GM19467 (cell line): ENCODE measurements around the gene GAREM2.

ENCODE experiments used
- ATAC-seq: cut with Tn5 transposase; IDR thresholded peaks from one replicate; pipeline ENCODE4 v1.9.1; 2021; ENCODE audit warnings: mild to moderate bottlenecking, moderate library complexity; ENCODE audit not compliant: unreplicated experiment

GAREM2 gene

GRCh38 chr2:26169226-26169625, 3.7 kb upstream of the GAREM2 start:
- ATAC-seq, result no peak

- no peak for ATAC-seq
Measured at GRCh38 chr2:26169681-26170414, 3.0 kb upstream of the GAREM2 start.

- ATAC-seq, result no peak
Measured at GRCh38 chr2:26170795-26171194, 2.1 kb upstream of the GAREM2 start.

- ATAC-seq, result no peak
Measured at GRCh38 chr2:26172189-26172870, 558 bp upstream of the GAREM2 start.

- ATAC-seq, result no peak
Measured at GRCh38 chr2:26173776-26174482, 1.0 kb downstream of the GAREM2 start.

GRCh38 chr2:26174691-26175465, 2.0 kb downstream of the GAREM2 start:
- no peak for ATAC-seq

GRCh38 chr2:26175466-26176278, 2.8 kb downstream of the GAREM2 start:
- no peak for ATAC-seq

GRCh38 chr2:26176279-26176615, 3.4 kb downstream of the GAREM2 start:
- ATAC-seq, result no peak

- no peak for ATAC-seq
Measured at GRCh38 chr2:26177122-26177521, 4.2 kb downstream of the GAREM2 start.

GRCh38 chr2:26178246-26178645, 5.4 kb downstream of the GAREM2 start:
- no peak for ATAC-seq

GRCh38 chr2:26178746-26179436, 6.0 kb downstream of the GAREM2 start:
- no peak for ATAC-seq

GRCh38 chr2:26179446-26179913, 6.6 kb downstream of the GAREM2 start:
- ATAC-seq, result no peak

GRCh38 chr2:26182441-26182840, 9.6 kb downstream of the GAREM2 start:
- ATAC-seq, result no peak

GRCh38 chr2:26182887-26183630, 10.2 kb downstream of the GAREM2 start:
- no peak for ATAC-seq

- ATAC-seq, result no peak
Measured at GRCh38 chr2:26184121-26184520, 11.2 kb downstream of the GAREM2 start.

GRCh38 chr2:26184555-26185303, 11.8 kb downstream of the GAREM2 start:
- ATAC-seq, result peak; percentile 74

- ATAC-seq, result no peak
Measured at GRCh38 chr2:26185304-26185928, 12.5 kb downstream of the GAREM2 start.
